Measurements from ENCODE around the gene PRCP. TPM values are rescaled to one million over a fixed set of nuclear protein-coding genes. Genes with fewer than 3 reads are reported as not detected.

Gene PRCP
- total and polyA plus RNA-seq, 4 donors: 25.4 to 126 (median 46.6) TPM

Other genes with a start within 250 kb of the PRCP start
- under 1 TPM; 0.21 to 0.23 TPM for gene FAM181B, start 166.6 kb downstream of the PRCP start, total RNA-seq
- under 1 TPM; 0.02 to 0.06 TPM for gene FAM181B, start 166.6 kb downstream of the PRCP start, polyA plus RNA-seq
- 1 to 10 TPM; 2.1 to 2.8 TPM for gene DDIAS, start 1.3 kb upstream of the PRCP start, total RNA-seq
- under 1 TPM; 0.71 to 0.78 TPM for gene DDIAS, start 1.3 kb upstream of the PRCP start, polyA plus RNA-seq
- gene RAB30, start 171.5 kb upstream of the PRCP start, total RNA-seq: 10 to 100 TPM; 12.4 to 25.5 TPM
- gene RAB30, start 171.5 kb upstream of the PRCP start, polyA plus RNA-seq: 1 to 10 TPM; 1.6 to 2.7 TPM

All from lung (tissue), 4 donors.